Tibial nerve (tissue), 3 donors: ENCODE measurements around the gene PISD.

Source experiments
- CTCF ChIP-seq, 5 experiments: fragments of 200-600 bp in 3 of 5; fragments of 450-650 bp in 2 of 5; sonication (generic) in 3 of 5; IDR thresholded peaks; one replicate each; pipeline ENCODE4 v1.5.1; 2016 to 2019; ENCODE audit warnings: antibody characterized with exemption in 5 of 5, mild to moderate bottlenecking in 3 of 5, moderate library complexity in 2 of 5
- POLR2A ChIP-seq, 2 donors: fragments of 450-650 bp; IDR thresholded peaks; one replicate each; pipeline ENCODE4 v1.6.1; 2017; ENCODE audit warnings: antibody characterized with exemption in 2 of 2, mild to moderate bottlenecking in 2 of 2, moderate library complexity in 2 of 2

GRCh38 chr22:31574055-31574670, 87.9 kb downstream of the PISD start:
- TF ChIP-seq CTCF (IDR thresholded peaks at IDR 0.05) (no peak), POLR2A (IDR thresholded peaks at IDR 0.05) (no peak)
